Erythroblast (primary cell): ENCODE measurements around the gene OSBPL5.

Experiments used
- GATA1 ChIP-seq: IDR thresholded peaks from 2 replicates; pipeline ENCODE4 v1.6.1; 2011; ENCODE audit warnings: low read depth, mild to moderate bottlenecking, control low read depth, low read length, moderate library complexity
- POLR2A ChIP-seq: IDR thresholded peaks from 2 replicates; pipeline ENCODE4 v1.6.1; 2011; ENCODE audit warnings: mild to moderate bottlenecking, low read length

GRCh38 chr11:3135481-3136440 lies 29.3 kb downstream of the OSBPL5 start:
- TF ChIP-seq POLR2A (no peak), GATA1 (no peak)
